Trophoblast cell (in vitro differentiated cells and primary cell): ENCODE measurements around the gene RTN4.
"Not testable (repeated sequence)": the region's sequence is repeated elsewhere in the genome, so short reads cannot be mapped to it uniquely, and the experiment has no call there.

Source experiments
- DNase-seq, 2 donors: peaks; one replicate each; pipeline ENCODE4 v3.0.0-alpha.2; 2016
- H2AFZ ChIP-seq: 2 replicates; pipeline ENCODE4 v1.6.1; 2013; ENCODE audit warnings: low read length, moderate library complexity, mild to moderate bottlenecking; ENCODE audit not compliant: insufficient read depth, poor library complexity
- H2AK5ac ChIP-seq: 2 replicates; pipeline ENCODE4 v1.6.1; 2013; ENCODE audit warnings: mild to moderate bottlenecking, low read length
- H2BK120ac ChIP-seq: 2 replicates; pipeline ENCODE4 v1.6.1; 2013; ENCODE audit warnings: low read length, mild to moderate bottlenecking, moderate library complexity; ENCODE audit not compliant: insufficient read depth, poor library complexity
- H2BK12ac ChIP-seq: 2 replicates; pipeline ENCODE4 v1.6.1; 2013; ENCODE audit warnings: mild to moderate bottlenecking, low read length, moderate library complexity
- H2BK5ac ChIP-seq: 2 replicates; pipeline ENCODE4 v1.6.1; 2013; ENCODE audit warnings: low read length, low read depth, moderate library complexity, mild to moderate bottlenecking; ENCODE audit not compliant: poor library complexity
- H3K14ac ChIP-seq: 2 replicates; pipeline ENCODE4 v1.6.1; 2013; ENCODE audit warnings: mild to moderate bottlenecking, low read length
- H3K18ac ChIP-seq: 2 replicates; pipeline ENCODE4 v1.6.1; 2013; ENCODE audit warnings: mild to moderate bottlenecking, low read length
- H3K23ac ChIP-seq: 2 replicates; pipeline ENCODE4 v1.6.1; 2013; ENCODE audit warnings: low read length
- H3K27ac ChIP-seq: 2 replicates; pipeline ENCODE4 v1.5.1; 2013; ENCODE audit warnings: low read depth, mild to moderate bottlenecking, inconsistent platforms, low read length, moderate library complexity
- H3K27me3 ChIP-seq: 2 replicates; pipeline ENCODE4 v1.6.1; 2013; ENCODE audit warnings: inconsistent platforms, mild to moderate bottlenecking, low read length, moderate library complexity; ENCODE audit not compliant: insufficient read depth
- H3K36me3 ChIP-seq, 2 experiments: 1 replicate in 1 of 2; 2 replicates in 1 of 2; pipeline ENCODE4 v1.6.1; 2013; ENCODE audit warnings: low read length in 2 of 2, mild to moderate bottlenecking in 2 of 2, moderate library complexity in 1 of 2; ENCODE audit not compliant: insufficient read depth in 2 of 2, control insufficient read depth in 1 of 2
- H3K4ac ChIP-seq: 2 replicates; pipeline ENCODE4 v1.6.1; 2013; ENCODE audit warnings: low read depth, mild to moderate bottlenecking, low read length, moderate library complexity
- H3K4me1 ChIP-seq, 2 experiments: 1 replicate in 1 of 2; 2 replicates in 1 of 2; pipeline ENCODE4 v1.6.1; 2013; ENCODE audit warnings: low read length in 2 of 2, mild to moderate bottlenecking in 2 of 2, moderate library complexity in 1 of 2; ENCODE audit not compliant: insufficient read depth in 2 of 2, control insufficient read depth in 1 of 2
- H3K4me2 ChIP-seq: 2 replicates; pipeline ENCODE4 v1.6.1; 2013; ENCODE audit warnings: inconsistent platforms, mild to moderate bottlenecking, low read length, moderate library complexity
- H3K4me3 ChIP-seq: 2 replicates; pipeline ENCODE4 v1.5.1; 2013; ENCODE audit warnings: mild to moderate bottlenecking, low read depth, low read length, inconsistent platforms
- H3K79me1 ChIP-seq: one replicate; pipeline ENCODE4 v1.6.1; 2013; ENCODE audit warnings: low read length
- H3K79me2 ChIP-seq: 2 replicates; pipeline ENCODE4 v1.6.1; 2013; ENCODE audit warnings: low read length, mild to moderate bottlenecking; ENCODE audit not compliant: control insufficient read depth, insufficient read depth, poor library complexity
- H3K9ac ChIP-seq: 2 replicates; pipeline ENCODE4 v1.6.1; 2013; ENCODE audit warnings: mild to moderate bottlenecking, low read length
- H3K9me3 ChIP-seq: 2 replicates; pipeline ENCODE4 v1.6.1; 2013; ENCODE audit warnings: low read depth, mild to moderate bottlenecking, control low read depth, inconsistent platforms, low read length; ENCODE audit not compliant: insufficient read depth
- H4K12ac ChIP-seq: 2 replicates; pipeline ENCODE4 v1.6.1; 2013; ENCODE audit warnings: low read depth, mild to moderate bottlenecking, low read length, moderate library complexity
- H4K8ac ChIP-seq: 2 replicates; pipeline ENCODE4 v1.6.1; 2013; ENCODE audit warnings: low read depth, mild to moderate bottlenecking, low read length, moderate library complexity
- H4K91ac ChIP-seq: one replicate; pipeline ENCODE4 v1.6.1; 2013; ENCODE audit warnings: low read depth, mild to moderate bottlenecking, low read length, moderate library complexity
- WGBS: extraction: QIAGEN DNeasy Blood & Tissue Kit; methylation state at CpG from one replicate; pipeline ENCODE4 v1.1.7; 2013; ENCODE audit warnings: missing lambda C conversion rate; ENCODE audit not compliant: insufficient read length, insufficient coverage; ENCODE audit errors: extremely low coverage; 5-methylcytosine and 5-hydroxymethylcytosine counted together

RTN4 gene

DNA sequence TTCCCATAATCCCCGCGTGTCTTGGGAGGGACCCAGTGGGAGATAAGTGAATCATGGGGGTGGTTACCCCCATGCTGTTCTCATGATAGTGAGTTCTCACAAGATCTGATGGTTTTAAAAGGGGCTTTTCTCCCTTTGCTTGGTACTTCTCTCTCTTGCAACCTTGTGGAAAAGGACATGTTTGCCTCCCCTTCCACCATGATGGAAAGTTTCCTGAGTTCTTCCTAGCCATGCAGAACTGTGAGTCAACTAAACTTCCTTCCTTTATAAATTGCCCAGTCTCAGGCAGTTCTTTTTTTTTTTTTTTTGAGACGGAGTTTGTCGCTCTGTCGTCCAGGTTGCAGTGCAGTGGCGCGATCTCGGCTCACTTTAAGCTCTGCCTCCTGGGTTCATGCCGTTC lies 26.5 kb upstream of the RTN4 start:
- Histone ChIP-seq H3K79me1 (no peaks in the 10 kb centered on the region), H3K14ac (no peak overlapping the region), H2BK5ac (no peak overlapping the region), H2AFZ (no peak overlapping the region), H3K79me2 (no peaks in the 10 kb centered on the region), H3K4me1 (no peaks in the 10 kb centered on the region), H3K4me2 (no peak overlapping the region), H3K23ac (no peak overlapping the region), H3K18ac (no peak overlapping the region), H3K27me3 (no peaks in the 10 kb centered on the region), H2AK5ac (no peak overlapping the region), H3K4me3 (no peak overlapping the region), H3K36me3 (no peaks in the 10 kb centered on the region), H3K4ac (no peak overlapping the region), H4K91ac (no peak overlapping the region), H4K8ac (no peak overlapping the region), H2BK12ac (no peak overlapping the region), H3K9me3 (no peaks in the 10 kb centered on the region), H4K12ac (no peak overlapping the region), H3K27ac (no peak overlapping the region), H2BK120ac (no peak overlapping the region), H3K9ac (no peak overlapping the region)
- WGBS = no CpG with 5 or more reads among the region's 9 CpGs
- no peak for DNase-seq

DNA sequence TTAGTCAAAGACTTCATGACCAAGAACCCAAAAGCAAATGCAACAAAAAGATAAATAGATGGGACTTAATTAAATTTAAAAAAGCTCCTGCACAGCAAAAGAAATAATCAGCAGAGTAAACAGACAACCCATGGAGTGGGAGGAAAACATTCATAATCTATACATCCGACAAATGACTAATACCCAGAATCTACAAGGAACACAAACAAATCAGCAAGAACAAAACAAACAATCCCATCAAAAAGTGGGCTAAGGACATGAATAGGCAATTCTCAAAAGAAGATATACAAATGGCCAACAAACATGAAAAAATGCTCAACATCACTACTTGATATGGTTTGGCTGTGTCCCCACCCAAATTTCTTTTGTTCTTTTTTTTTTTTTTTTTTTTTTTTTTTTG lies 25.8 kb upstream of the RTN4 start:
- not testable (repeated sequence) for H3K4me3 ChIP-seq, H2AK5ac ChIP-seq, H3K79me1 ChIP-seq, H2AFZ ChIP-seq, H3K4ac ChIP-seq, H3K18ac ChIP-seq, H3K27ac ChIP-seq, DNase-seq, H3K4me1 ChIP-seq, H3K27me3 ChIP-seq, H3K36me3 ChIP-seq, H4K12ac ChIP-seq, H2BK5ac ChIP-seq, H3K4me2 ChIP-seq, H4K91ac ChIP-seq, H4K8ac ChIP-seq, H3K23ac ChIP-seq, H2BK12ac ChIP-seq, H3K79me2 ChIP-seq, H3K14ac ChIP-seq, H3K9me3 ChIP-seq, H2BK120ac ChIP-seq, H3K9ac ChIP-seq
- no CpG with 5 or more reads among the region's 1 CpG for WGBS

DNA sequence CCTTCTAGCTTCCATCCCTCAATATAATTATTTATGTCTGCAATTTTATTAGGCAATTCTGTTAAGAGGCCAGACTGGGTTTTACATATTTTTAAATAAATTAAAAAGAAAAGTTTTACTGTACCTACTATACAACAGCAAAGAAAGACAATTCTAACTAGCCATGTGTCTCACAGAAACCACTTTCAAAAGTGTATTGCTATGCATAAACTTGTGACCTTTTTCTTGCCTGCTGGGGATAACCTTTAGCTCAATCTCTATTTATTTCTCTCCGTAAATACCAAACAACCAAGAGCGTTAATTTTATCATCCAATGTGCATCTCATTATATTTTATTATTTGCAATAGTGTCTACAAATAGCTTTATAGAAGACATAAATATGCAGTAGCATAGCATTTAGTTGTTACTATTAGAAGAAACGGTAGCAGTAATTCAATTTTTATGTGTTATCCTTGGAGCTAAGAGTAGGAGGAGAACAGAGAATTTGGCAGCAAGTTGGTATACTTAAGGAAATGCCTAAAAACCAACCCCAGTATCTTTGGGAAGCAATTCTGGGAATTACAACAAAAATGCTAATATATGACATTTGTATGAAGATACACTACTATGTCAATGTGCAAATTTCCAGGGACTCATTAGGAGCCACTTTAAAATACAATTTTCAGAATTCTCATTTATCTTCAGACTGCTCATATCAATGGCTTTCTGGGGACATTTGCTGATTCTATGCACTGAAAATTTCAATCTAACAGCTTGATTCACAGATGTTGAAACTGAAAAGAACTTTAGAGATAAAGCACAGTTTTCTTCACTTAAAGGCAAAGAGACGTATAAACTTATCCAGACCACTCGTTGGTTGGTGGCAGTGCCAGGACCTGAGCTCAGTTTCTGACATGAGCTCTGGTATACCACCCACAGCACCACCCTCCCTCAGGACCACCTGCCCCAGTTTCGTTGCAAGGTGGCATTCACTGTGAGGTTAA lies 23.0 kb upstream of the RTN4 start:
- Histone ChIP-seq H3K79me1 (no peaks in the 10 kb centered on the region), H3K4ac (no peak overlapping the region), H3K27me3 (no peaks in the 10 kb centered on the region), H3K36me3 (no peaks in the 10 kb centered on the region), H3K27ac (no peak overlapping the region), H3K9me3 (no peaks in the 10 kb centered on the region), H3K18ac (no peak overlapping the region), H3K14ac (no peak overlapping the region), H3K4me1 (no peaks in the 10 kb centered on the region), H2BK5ac (no peak overlapping the region), H2AFZ (no peak overlapping the region), H3K4me3 (no peak overlapping the region), H2BK12ac (no peak overlapping the region), H3K23ac (no peak overlapping the region), H3K4me2 (no peak overlapping the region), H4K8ac (no peak overlapping the region), H3K79me2 (no peaks in the 10 kb centered on the region), H4K12ac (no peak overlapping the region), H2AK5ac (no peak overlapping the region), H3K9ac (no peak overlapping the region), H2BK120ac (no peak overlapping the region), H4K91ac (no peak overlapping the region)
- no peak for DNase-seq
- WGBS = 100% methylated on average over 2 of the region's 6 CpGs

DNA sequence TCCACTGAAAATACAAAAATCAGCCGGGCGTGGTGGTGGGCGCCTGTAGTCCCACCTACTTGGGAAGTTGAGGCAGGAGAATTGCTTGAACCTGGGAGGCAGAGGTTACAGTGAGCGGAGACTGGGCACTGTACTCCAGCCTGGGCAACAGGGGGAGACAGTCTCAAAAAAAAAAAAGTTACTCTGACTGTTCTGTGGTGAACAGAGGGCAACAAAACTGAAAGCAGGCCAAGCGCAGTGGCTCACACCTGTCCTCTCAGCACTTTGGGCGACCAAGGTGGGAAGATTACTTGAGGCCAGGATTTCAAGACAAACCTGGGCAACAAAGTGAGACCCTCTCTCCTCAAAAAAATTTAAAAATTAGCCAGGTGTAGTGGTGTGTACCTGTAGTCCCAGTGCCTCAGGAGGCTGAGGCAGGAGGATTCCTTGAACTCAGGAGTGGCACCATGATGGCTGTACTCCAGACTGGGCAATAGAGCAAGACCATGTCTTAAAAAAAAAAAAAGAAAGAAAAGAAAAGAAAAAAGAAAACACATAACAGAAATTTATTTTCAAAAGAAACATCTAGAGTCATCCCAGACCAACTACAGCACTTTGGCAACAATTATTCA lies 13.6 kb upstream of the RTN4 start:
- H2BK120ac ChIP-seq = no peak overlapping the region
- no peak overlapping the region for H4K8ac ChIP-seq
- H2AFZ ChIP-seq = no peak overlapping the region
- DNase-seq = peak in 1 of 2 donors; percentile 28
- H3K4me1 ChIP-seq = no peaks in the 10 kb centered on the region
- no peak overlapping the region for H3K27ac ChIP-seq
- no peak overlapping the region for H3K14ac ChIP-seq
- no peaks in the 10 kb centered on the region for H3K79me1 ChIP-seq
- H3K27me3 ChIP-seq = no peaks in the 10 kb centered on the region
- H4K91ac ChIP-seq = no peak overlapping the region
- H3K4me3 ChIP-seq = no peak overlapping the region
- no peak overlapping the region for H3K23ac ChIP-seq
- no peak overlapping the region for H3K4me2 ChIP-seq
- WGBS = no CpG with 5 or more reads among the region's 6 CpGs
- no peaks in the 10 kb centered on the region for H3K36me3 ChIP-seq
- no peak overlapping the region for H3K9ac ChIP-seq
- no peaks in the 10 kb centered on the region for H3K79me2 ChIP-seq
- no peak overlapping the region for H2BK12ac ChIP-seq
- H3K4ac ChIP-seq = no peak overlapping the region
- H3K18ac ChIP-seq = no peak overlapping the region
- no peak overlapping the region for H2BK5ac ChIP-seq
- no peak overlapping the region for H2AK5ac ChIP-seq
- no peak overlapping the region for H4K12ac ChIP-seq
- no peaks in the 10 kb centered on the region for H3K9me3 ChIP-seq
